Natural killer cell (primary cell): ENCODE data around the gene HSBP1L1. TPM values are rescaled to one million over a fixed set of nuclear protein-coding genes. Genes with fewer than 3 reads are reported as not detected.

Experiments
- ATAC-seq, 3 donors: fragments of 150-1000 bp in 2 of 3; fragments of 200-7000 bp in 1 of 3; cut with Tn5 transposase; 1 replicate in 1 of 3; 2 replicates in 2 of 3; pipeline ENCODE4 v1.10.0; 2021; ENCODE audit warnings: mild to moderate bottlenecking in 2 of 3, moderate library complexity in 2 of 3
- DNase-seq, 2 donors: peaks; one replicate each; pipeline versions ENCODE4 v3.0.0 to v3.0.0-alpha.2; 2013 to 2021; ENCODE audit warnings: mixed read lengths in 1 of 2
- H3K27ac ChIP-seq: one replicate; pipeline ENCODE4 v1.5.1; 2013; ENCODE audit warnings: mild to moderate bottlenecking, low read length
- H3K27me3 ChIP-seq: one replicate; pipeline ENCODE4 v1.6.1; 2013; ENCODE audit warnings: low read length; ENCODE audit not compliant: control insufficient read depth, insufficient read depth
- H3K36me3 ChIP-seq: one replicate; pipeline ENCODE4 v1.6.1; 2013; ENCODE audit warnings: low read length; ENCODE audit not compliant: control insufficient read depth, insufficient read depth
- H3K4me1 ChIP-seq: one replicate; pipeline ENCODE4 v1.6.1; 2013; ENCODE audit warnings: low read length; ENCODE audit not compliant: control insufficient read depth, insufficient read depth
- H3K4me3 ChIP-seq: one replicate; pipeline ENCODE4 v1.5.1; 2013; ENCODE audit warnings: low read length
- H3K9me3 ChIP-seq: one replicate; pipeline ENCODE4 v1.6.1; 2013; ENCODE audit warnings: low read length; ENCODE audit not compliant: control insufficient read depth, insufficient read depth
- H3K27ac Mint-ChIP-seq, 2 donors: one replicate each; pipeline ENCODE4 v1.8.0; 2022; ENCODE audit warnings: mild to moderate bottlenecking in 2 of 2, mixed read lengths in 2 of 2, moderate library complexity in 1 of 2
- H3K27me3 Mint-ChIP-seq, 2 donors: one replicate each; pipeline ENCODE4 v1.8.0; 2022; ENCODE audit warnings: low read depth in 2 of 2, mixed read lengths in 2 of 2
- H3K36me3 Mint-ChIP-seq: one replicate; pipeline ENCODE4 v1.8.0; 2022; ENCODE audit warnings: mixed read lengths
- H3K4me1 Mint-ChIP-seq, 2 donors: one replicate each; pipeline ENCODE4 v1.8.0; 2022; ENCODE audit warnings: mixed read lengths in 2 of 2
- H3K4me3 Mint-ChIP-seq: one replicate; pipeline ENCODE4 v1.8.0; 2022; ENCODE audit warnings: mild to moderate bottlenecking, moderate library complexity, mixed read lengths
- H3K9me3 Mint-ChIP-seq, 2 donors: one replicate each; pipeline ENCODE4 v1.8.0; 2022; ENCODE audit warnings: mixed read lengths in 2 of 2
- CTCF ChIP-seq: fragments of 200-600 bp; IDR thresholded peaks from one replicate; pipeline ENCODE4 v1.8.0; 2022; ENCODE audit warnings: antibody characterized with exemption
- WGBS: methylation state at CpG from one replicate; pipeline ENCODE4 v1.1.7; 2013; ENCODE audit warnings: missing lambda C conversion rate; ENCODE audit not compliant: insufficient coverage; 5-methylcytosine and 5-hydroxymethylcytosine counted together
- intact Hi-C: fragments of 100-400 bp; cut with micrococcal nuclease; formaldehyde crosslinking; loops from one replicate; pipeline ENCODE4 v1.14.2; 2022
- total RNA-seq, 4 donors: library from RNA; stranded (reverse); fragments of 120-200 nt in 1 of 4; gene quantifications; one replicate each; pipeline versions ENCODE4 v1.2.3 to v1.2.4, GENCODE V29; 2013 to 2022

Gene HSBP1L1
- total RNA-seq, 3 donors from 2014 or later (not counting 1 experiment from before 2014, with no cell fraction given), result 11.7 to 16.1 (median 13.8) TPM

GRCh38 chr18:79922971-79923411 lies 41.5 kb upstream of the HSBP1L1 start:
- Histone ChIP-seq H3K4me1 (no peaks in the 10 kb centered on the region), H3K9me3 (no peaks in the 10 kb centered on the region), H3K27me3 (no peaks in the 10 kb centered on the region), H3K36me3 (no peaks in the 10 kb centered on the region), H3K27ac (no peak overlapping the region), H3K4me3 (no peak overlapping the region)
- peaks cover 0 to 8% of the 10 kb centered on the region in 2 donors for H3K4me1 Mint-ChIP-seq
- intact Hi-C loops, result no loop called here
- no peaks in the 10 kb centered on the region for H3K27me3 Mint-ChIP-seq
- ATAC-seq, result no peak
- no peaks in the 10 kb centered on the region for H3K9me3 Mint-ChIP-seq
- H3K27ac Mint-ChIP-seq, result no peak overlapping the region
- no peak for DNase-seq
- no peak overlapping the region for H3K4me3 Mint-ChIP-seq
- H3K36me3 Mint-ChIP-seq, result no peaks in the 10 kb centered on the region
- WGBS, result 95% methylated on average over 12 of the region's 17 CpGs
- no peak for TF ChIP-seq CTCF

GRCh38 chr18:79923896-79924585 lies 40.4 kb upstream of the HSBP1L1 start:
- 97% methylated on average over 24 of the region's 26 CpGs for WGBS
- Histone ChIP-seq H3K9me3 (peaks cover 5% of the 10 kb centered on the region), H3K27me3 (no peaks in the 10 kb centered on the region), H3K36me3 (peaks cover 4% of the 10 kb centered on the region), H3K27ac (no peak overlapping the region), H3K4me3 (no peak overlapping the region), H3K4me1 (no peaks in the 10 kb centered on the region)
- Mint-ChIP-seq H3K27ac (no peak overlapping the region), H3K4me1 (peaks cover 7 to 13% of the 10 kb centered on the region in 2 donors), H3K4me3 (no peak overlapping the region), H3K9me3 (peaks cover 2 to 3% of the 10 kb centered on the region in 2 donors), H3K27me3 (no peaks in the 10 kb centered on the region), H3K36me3 (peaks cover 5% of the 10 kb centered on the region)
- no peak for TF ChIP-seq CTCF
- intact Hi-C loops, result no loop called here
- ATAC-seq (no peak), DNase-seq (no peak)

GRCh38 chr18:79924814-79925731 lies 39.4 kb upstream of the HSBP1L1 start:
- WGBS, result 93% methylated on average over 25 of the region's 25 CpGs
- Histone ChIP-seq H3K27ac (no peak overlapping the region), H3K9me3 (peaks cover 11% of the 10 kb centered on the region), H3K4me3 (no peak overlapping the region), H3K27me3 (no peaks in the 10 kb centered on the region), H3K4me1 (no peaks in the 10 kb centered on the region), H3K36me3 (peaks cover 5% of the 10 kb centered on the region)
- Mint-ChIP-seq H3K9me3 (peaks cover 6 to 13% of the 10 kb centered on the region in 2 donors), H3K4me3 (no peak overlapping the region), H3K27me3 (no peaks in the 10 kb centered on the region), H3K36me3 (peaks cover 15% of the 10 kb centered on the region), H3K27ac (no peak overlapping the region), H3K4me1 (peaks cover 9 to 14% of the 10 kb centered on the region in 2 donors)
- DNase-seq (no peak), ATAC-seq (no peak)
- intact Hi-C loops, result no loop called here
- TF ChIP-seq CTCF, result no peak
